Activated CD4-positive, alpha-beta memory T cell treated with anti-CD3 and anti-CD28 coated beads for 36 hours (primary cell): ENCODE measurements around the gene AMH. TPM values are rescaled to one million over a fixed set of nuclear protein-coding genes. Genes with fewer than 3 reads are reported as not detected.

Experiments used
- CTCF ChIA-PET: fragments of 350-600 bp; sonication (Branson Sonifier 250); formaldehyde crosslinking; loops from one replicate; lab custom pipeline; 2021; ENCODE audit warnings: antibody characterized with exemption, inconsistent platforms; lab: Charles Lee
- POLR2A ChIA-PET: fragments of 350-600 bp; sonication (Branson Sonifier 250); formaldehyde crosslinking; loops from one replicate; lab custom pipeline; 2021; ENCODE audit warnings: antibody characterized with exemption; lab: Charles Lee
- DNase-seq: peaks from one replicate; pipeline ENCODE4 v3.0.0-alpha.2; 2020
- H3K27ac Mint-ChIP-seq: one replicate; pipeline ENCODE4 v1.8.0; 2021; ENCODE audit warnings: mixed read lengths
- H3K27me3 Mint-ChIP-seq: one replicate; pipeline ENCODE4 v1.8.0; 2021; ENCODE audit warnings: mixed read lengths
- H3K36me3 Mint-ChIP-seq: one replicate; pipeline ENCODE4 v1.8.0; 2021; ENCODE audit warnings: mixed read lengths
- H3K4me1 Mint-ChIP-seq: one replicate; pipeline ENCODE4 v1.8.0; 2021; ENCODE audit warnings: low read depth, mixed read lengths
- H3K4me3 Mint-ChIP-seq: one replicate; pipeline ENCODE4 v1.8.0; 2021; ENCODE audit warnings: mild to moderate bottlenecking, mixed read lengths
- H3K9me3 Mint-ChIP-seq: one replicate; pipeline ENCODE4 v1.8.0; 2021; ENCODE audit warnings: mixed read lengths
- intact Hi-C: fragments of 100-400 bp; cut with micrococcal nuclease; formaldehyde crosslinking; loops from one replicate; pipeline ENCODE4 v1.15.1; 2023
- microRNA-seq: library from miRNA; unstranded; fragments of <30 nt; microRNA quantifications from one replicate; pipeline ENCODE4 v1.2.0, GENCODE V29; 2022; ENCODE audit warnings: borderline number of aligned reads, borderline microRNAs expressed, borderline replicate concordance
- total RNA-seq, 2 experiments: library from RNA; stranded (reverse); gene quantifications; one replicate each; pipeline ENCODE4 v1.2.3, GENCODE V29; 2021

AMH gene
- total RNA-seq, 2 experiments from 2014 or later = 2.8 to 3.4 TPM

DNA sequence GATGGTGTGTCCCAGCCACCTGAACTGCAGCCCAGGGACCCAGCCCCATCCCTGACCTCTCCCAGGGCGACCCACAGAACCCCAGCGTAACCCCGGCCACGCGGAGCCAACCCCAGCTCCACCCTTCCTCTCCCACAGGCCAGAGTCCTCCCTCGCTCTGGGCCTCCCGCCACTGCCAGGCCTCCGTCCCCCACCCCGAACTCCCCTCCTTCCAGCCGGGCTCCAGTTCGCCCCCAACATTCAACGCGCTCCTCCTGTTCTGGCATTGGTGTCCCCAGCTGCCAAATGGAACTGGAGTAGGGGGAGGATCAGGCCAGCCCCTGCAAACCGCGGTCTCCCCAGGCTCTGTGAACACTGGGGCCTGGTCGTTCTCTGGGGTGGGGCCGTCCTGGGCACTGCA is 51.4 kb downstream of the AMH start:
- Mint-ChIP-seq H3K9me3 (no peaks in the 10 kb centered on the region), H3K4me1 (peaks cover 5% of the 10 kb centered on the region), H3K36me3 (no peaks in the 10 kb centered on the region), H3K27me3 (peaks cover 24% of the 10 kb centered on the region), H3K27ac (no peak overlapping the region), H3K4me3 (no peak overlapping the region)
- POLR2A ChIA-PET = no interaction called here
- no peak for DNase-seq
- CTCF ChIA-PET = no interaction called here
- intact Hi-C loops = no loop called here

Small RNA genes lying within 50 kb of the gene (microRNA-seq; reads per million reads assigned to microRNA genes)
- gene MIR1227 (5.5 reads per million, percentile 18 among the genes with 10 or more reads in this experiment), gene MIR4321 (not detected)

Other genes with a start within 250 kb of the AMH start
- 10 to 100 TPM; 37.3 to 42.9 TPM for gene BTBD2, start 233.6 kb upstream of the AMH start, total RNA-seq
- 100 to 1,000 TPM; 143 to 157 TPM for gene MKNK2, start 198.1 kb upstream of the AMH start, total RNA-seq
- gene MOB3A, start 153.0 kb upstream of the AMH start, total RNA-seq = 100 to 1,000 TPM; 117 to 122 TPM
- gene IZUMO4, start 152.4 kb upstream of the AMH start, total RNA-seq = 10 to 100 TPM; 14.2 to 16.4 TPM
- 10 to 100 TPM; 84.6 to 89.1 TPM for gene AP3D1, start 97.8 kb upstream of the AMH start, total RNA-seq
- 10 to 100 TPM; 50.2 to 53.7 TPM for gene DOT1L, start 85.4 kb upstream of the AMH start, total RNA-seq
- 10 to 100 TPM; 60.8 to 64.0 TPM for gene PLEKHJ1, start 13.0 kb upstream of the AMH start, total RNA-seq
- 100 to 1,000 TPM; 123 to 134 TPM for gene SF3A2, start 12.5 kb upstream of the AMH start, total RNA-seq
- gene JSRP1, start 7.1 kb downstream of the AMH start, total RNA-seq = 1 to 10 TPM in 1 of 2 experiments, under 1 TPM in 1; 0.56 to 1.2 TPM
- not detected for gene PEAK3, start 32.9 kb downstream of the AMH start, total RNA-seq
- under 1 TPM in 1 of 2 experiments, not detected in 1; 0.10 TPM for gene LINGO3, start 58.8 kb downstream of the AMH start, total RNA-seq
- gene LSM7, start 79.3 kb downstream of the AMH start, total RNA-seq = 100 to 1,000 TPM; 137 to 144 TPM
- gene SPPL2B, start 79.4 kb downstream of the AMH start, total RNA-seq = 10 to 100 TPM; 43.8 TPM
- gene TMPRSS9, start 110.9 kb downstream of the AMH start, total RNA-seq = not detected
- gene TIMM13, start 178.3 kb downstream of the AMH start, total RNA-seq = 10 to 100 TPM; 69.0 to 72.0 TPM
- gene LMNB2, start 207.6 kb downstream of the AMH start, total RNA-seq = 100 to 1,000 TPM; 100 to 104 TPM
- gene GADD45B, start 226.8 kb downstream of the AMH start, total RNA-seq = 10 to 100 TPM; 34.5 to 38.1 TPM